Keratinocyte (primary cell): ENCODE results near the gene CD40. TPM values are rescaled to one million over a fixed set of nuclear protein-coding genes. Genes with fewer than 3 reads are reported as not detected.

Experiments
- DNase-seq: peaks from one replicate; pipeline ENCODE4 v3.0.0-alpha.2; 2011; ENCODE audit warnings: low read depth, missing footprints, low spot score
- FAIRE-seq: peaks from 2 replicates; lab custom pipeline; 2011; peaks lifted over from hg19 to GRCh38; lab: Jason Lieb, UNC
- H2AFZ ChIP-seq: 2 replicates; pipeline ENCODE4 v1.6.0; 2012; ENCODE audit warnings: low read length, control low read depth, inconsistent platforms; ENCODE audit not compliant: control insufficient read depth
- H3K27ac ChIP-seq: 2 replicates; pipeline ENCODE4 v1.5.1; 2011; ENCODE audit warnings: low read length; ENCODE audit not compliant: control insufficient read depth, insufficient read depth
- H3K27me3 ChIP-seq: 3 replicates; pipeline ENCODE4 v1.6.0; 2011; ENCODE audit warnings: low read length; ENCODE audit not compliant: control insufficient read depth, insufficient read depth; ENCODE audit errors: extremely low read depth
- H3K36me3 ChIP-seq, 2 experiments: 2 replicates in 1 of 2; 3 replicates in 1 of 2; pipeline ENCODE4 v1.5.1; 2011; ENCODE audit warnings: low read length in 2 of 2, mild to moderate bottlenecking in 1 of 2; ENCODE audit not compliant: control insufficient read depth in 2 of 2, insufficient read depth in 2 of 2; ENCODE audit errors: extremely low read depth in 1 of 2
- H3K4me1 ChIP-seq: 3 replicates; pipeline ENCODE4 v1.5.1; 2011; ENCODE audit warnings: low read length; ENCODE audit not compliant: control insufficient read depth, insufficient read depth; ENCODE audit errors: extremely low read depth
- H3K4me2 ChIP-seq: 3 replicates; pipeline ENCODE4 v1.6.0; 2011; ENCODE audit warnings: low read depth, low read length; ENCODE audit not compliant: control insufficient read depth, insufficient read depth; ENCODE audit errors: extremely low read depth
- H3K4me3 ChIP-seq, 3 experiments: fragments of 200-600 bp in 1 of 3; sonication (generic) in 1 of 3; 2 replicates in 2 of 3; 3 replicates in 1 of 3; pipeline ENCODE4 v1.5.1; 2011 to 2016; ENCODE audit warnings: low read length in 3 of 3, mild to moderate bottlenecking in 3 of 3, control low read depth in 2 of 3, inconsistent platforms in 1 of 3, low read depth in 1 of 3, mixed read lengths in 1 of 3, mixed run types in 1 of 3, moderate library complexity in 1 of 3; ENCODE audit not compliant: control insufficient read depth in 2 of 3, insufficient read depth in 2 of 3; ENCODE audit errors: extremely low read depth in 1 of 3
- H3K79me2 ChIP-seq: 2 replicates; pipeline ENCODE4 v1.6.0; 2012; ENCODE audit warnings: low read length; ENCODE audit not compliant: control insufficient read depth, insufficient read depth
- H3K9ac ChIP-seq: 3 replicates; pipeline ENCODE4 v1.6.0; 2011; ENCODE audit warnings: low read length; ENCODE audit not compliant: control insufficient read depth, insufficient read depth; ENCODE audit errors: extremely low read depth
- H3K9me1 ChIP-seq: 3 replicates; pipeline ENCODE4 v1.6.0; 2011; ENCODE audit warnings: low read length; ENCODE audit not compliant: control insufficient read depth, insufficient read depth; ENCODE audit errors: extremely low read depth
- H3K9me3 ChIP-seq: 2 replicates; pipeline ENCODE4 v1.5.1; 2012; ENCODE audit warnings: low read depth, low read length; ENCODE audit not compliant: control insufficient read depth
- H4K20me1 ChIP-seq: 3 replicates; pipeline ENCODE4 v1.6.0; 2011; ENCODE audit warnings: low read length; ENCODE audit not compliant: control insufficient read depth, insufficient read depth; ENCODE audit errors: extremely low read depth
- EZH2 ChIP-seq: IDR thresholded peaks from one replicate; pipeline ENCODE4 v1.6.1; 2012; ENCODE audit warnings: inconsistent platforms, mild to moderate bottlenecking, low read length, moderate library complexity
- dilution Hi-C: fragments of 300-500 bp; cut with MboI; formaldehyde crosslinking; loops from one replicate; pipeline ENCODE4 v1.7.0; 2020; ENCODE audit warnings: low sequenced_read_pairs; ENCODE audit not compliant: extremely low pct_ligation_motif_present
- polyA plus RNA-seq, 5 experiments: library from polyadenylated mRNA; depleted of rRNA in 3 of 5; stranded (reverse) in 3 of 5; stranded (forward) in 1 of 5; unstranded in 1 of 5; fragments of >200 nt; gene quantifications; 1 replicate in 1 of 5; 2 replicates in 3 of 5; 3 replicates in 1 of 5; pipeline versions ENCODE4 v1.2.1 to v1.2.3, GENCODE V29; 2011 to 2012; ENCODE audit warnings: missing spikeins in 2 of 5, low read depth in 1 of 5, low replicate concordance in 1 of 5
- TF ChIP-seq, protein P1 (sequence below), 3 experiments: IDR thresholded peaks in 1 of 3; conservative IDR thresholded peaks in 1 of 3; optimal IDR thresholded peaks in 1 of 3; 2 replicates in 2 of 3; 3 replicates in 1 of 3; pipeline versions ENCODE3 to v1.5.1; 2011; ENCODE audit warnings: low read length in 3 of 3, mild to moderate bottlenecking in 3 of 3, moderate library complexity in 2 of 3, control low read depth in 1 of 3, inconsistent platforms in 1 of 3; ENCODE audit not compliant: insufficient read depth in 2 of 3; ENCODE audit errors: extremely low read depth in 1 of 3

CD40 gene
- polyA plus RNA-seq, 1 donor (not counting 4 experiments of a cell fraction or from before 2014, with no cell fraction given), result 13.4 TPM

DNA sequence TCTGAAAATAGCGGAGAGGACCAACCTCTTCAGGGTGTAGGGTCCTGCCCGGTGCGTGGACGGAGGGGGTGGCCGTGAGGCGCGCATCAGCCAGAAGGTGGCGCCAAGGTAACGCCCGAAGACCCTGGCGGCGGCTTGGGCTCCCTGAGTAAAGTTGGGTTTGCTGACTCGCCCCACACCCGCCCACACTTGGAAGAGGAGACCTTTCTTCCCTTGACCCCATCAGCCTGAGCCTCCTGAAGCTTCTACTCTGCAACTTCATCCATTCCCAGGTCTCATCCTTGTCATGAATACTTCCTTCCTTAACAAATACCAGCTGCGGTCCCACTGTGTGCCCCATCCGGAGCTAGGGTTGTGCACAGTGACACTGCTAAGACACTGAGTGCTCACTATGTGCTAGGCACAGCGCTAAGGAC is 14.6 kb downstream of the CD40 start:
- Histone ChIP-seq H3K9me3 (no peaks in the 10 kb centered on the region), H3K36me3 (no peaks in the 10 kb centered on the region), H3K4me2 (no peak overlapping the region), H4K20me1 (no peaks in the 10 kb centered on the region), H3K9ac (no peak overlapping the region), H3K27me3 (peaks cover 15% of the 10 kb centered on the region), H3K79me2 (no peaks in the 10 kb centered on the region), H3K27ac (no peak overlapping the region), H3K9me1 (no peaks in the 10 kb centered on the region), H3K4me3 (no peak overlapping the region), H2AFZ (no peak overlapping the region), H3K4me1 (no peaks in the 10 kb centered on the region)
- dilution Hi-C loops, result loop anchor here (25.0 kb wide), 1 partner anchor 305 kb away; no protein-coding TSS in a partner anchor
- no peak for FAIRE-seq
- peak; percentile 21 for DNase-seq
- no peak for TF ChIP-seq EZH2
- TF ChIP-seq, protein P1, sequence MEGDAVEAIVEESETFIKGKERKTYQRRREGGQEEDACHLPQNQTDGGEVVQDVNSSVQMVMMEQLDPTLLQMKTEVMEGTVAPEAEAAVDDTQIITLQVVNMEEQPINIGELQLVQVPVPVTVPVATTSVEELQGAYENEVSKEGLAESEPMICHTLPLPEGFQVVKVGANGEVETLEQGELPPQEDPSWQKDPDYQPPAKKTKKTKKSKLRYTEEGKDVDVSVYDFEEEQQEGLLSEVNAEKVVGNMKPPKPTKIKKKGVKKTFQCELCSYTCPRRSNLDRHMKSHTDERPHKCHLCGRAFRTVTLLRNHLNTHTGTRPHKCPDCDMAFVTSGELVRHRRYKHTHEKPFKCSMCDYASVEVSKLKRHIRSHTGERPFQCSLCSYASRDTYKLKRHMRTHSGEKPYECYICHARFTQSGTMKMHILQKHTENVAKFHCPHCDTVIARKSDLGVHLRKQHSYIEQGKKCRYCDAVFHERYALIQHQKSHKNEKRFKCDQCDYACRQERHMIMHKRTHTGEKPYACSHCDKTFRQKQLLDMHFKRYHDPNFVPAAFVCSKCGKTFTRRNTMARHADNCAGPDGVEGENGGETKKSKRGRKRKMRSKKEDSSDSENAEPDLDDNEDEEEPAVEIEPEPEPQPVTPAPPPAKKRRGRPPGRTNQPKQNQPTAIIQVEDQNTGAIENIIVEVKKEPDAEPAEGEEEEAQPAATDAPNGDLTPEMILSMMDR (optimal IDR thresholded peaks at IDR 0.05 in 1 of 3, IDR thresholded peaks at IDR 0.05 in 1 of 3, conservative IDR thresholded peaks at IDR 0.05 in 1 of 3; ENCODE audit: extremely low read depth in 1 of 3, insufficient read depth in 2 of 3, low read length in 3 of 3), result peak; percentile 75 to 95 (median 94)

- TF ChIP-seq, protein P1 (optimal IDR thresholded peaks at IDR 0.05 in 1 of 3, IDR thresholded peaks at IDR 0.05 in 1 of 3, conservative IDR thresholded peaks at IDR 0.05 in 1 of 3; ENCODE audit: extremely low read depth in 1 of 3, insufficient read depth in 2 of 3, low read length in 3 of 3), result no peak
- TF ChIP-seq EZH2, result no peak
- no peak overlapping the region for H3K4me2 ChIP-seq
- FAIRE-seq (no peak), DNase-seq (no peak)
- H3K4me3 ChIP-seq, result no peak overlapping the region
- no peaks in the 10 kb centered on the region for H3K9me3 ChIP-seq
- no peaks in the 10 kb centered on the region for H3K79me2 ChIP-seq
- H3K27ac ChIP-seq, result no peak overlapping the region
- no peak overlapping the region for H2AFZ ChIP-seq
- H3K4me1 ChIP-seq, result peaks cover 1% of the 10 kb centered on the region
- peaks cover 25% of the 10 kb centered on the region for H3K27me3 ChIP-seq
- H3K9me1 ChIP-seq, result no peaks in the 10 kb centered on the region
- dilution Hi-C loops, result loop anchor here (25.0 kb wide), 1 partner anchor 303 kb away; no protein-coding TSS in a partner anchor
- peaks cover 4% of the 10 kb centered on the region for H4K20me1 ChIP-seq
- no peak overlapping the region for H3K9ac ChIP-seq
- no peaks in the 10 kb centered on the region for H3K36me3 ChIP-seq
These were observed 16.0 kb downstream of the CD40 start for GRCh38 chr20:46133886-46134654.
